Activated B cell treated with CpG ODN at 0.5 μM for 24 hours (primary cell): ENCODE measurements around the gene ZCCHC8. TPM values are rescaled to one million over a fixed set of nuclear protein-coding genes. Genes with fewer than 3 reads are reported as not detected.
"Not testable (repeated sequence)": the region's sequence is repeated elsewhere in the genome, so short reads cannot be mapped to it uniquely, and the experiment has no call there.

Source experiments
- ATAC-seq: fragments of 200-7000 bp; cut with Tn5 transposase; one replicate; pipeline ENCODE4 v1.10.0; 2021; ENCODE audit warnings: low read depth, mild to moderate bottlenecking, moderate library complexity
- CTCF ChIA-PET: fragments of 350-600 bp; sonication (Branson Sonifier 250); formaldehyde crosslinking; loops from one replicate; lab custom pipeline; 2021; ENCODE audit warnings: antibody characterized with exemption; lab: Charles Lee
- POLR2A ChIA-PET: fragments of 350-600 bp; sonication (Branson Sonifier 250); formaldehyde crosslinking; loops from one replicate; lab custom pipeline; 2021; ENCODE audit warnings: antibody characterized with exemption; lab: Charles Lee
- DNase-seq: peaks from one replicate; pipeline ENCODE4 v3.0.0; 2022
- H3K27ac Mint-ChIP-seq: one replicate; pipeline ENCODE4 v1.8.0; 2020; ENCODE audit warnings: mixed read lengths
- H3K27me3 Mint-ChIP-seq: one replicate; pipeline ENCODE4 v1.8.0; 2021; ENCODE audit warnings: mixed read lengths
- H3K36me3 Mint-ChIP-seq: one replicate; pipeline ENCODE4 v1.8.0; 2021; ENCODE audit warnings: low read depth, mixed read lengths
- H3K4me1 Mint-ChIP-seq: one replicate; pipeline ENCODE4 v1.8.0; 2021; ENCODE audit warnings: mixed read lengths
- H3K4me3 Mint-ChIP-seq: one replicate; pipeline ENCODE4 v1.8.0; 2020; ENCODE audit warnings: mild to moderate bottlenecking, mixed read lengths
- H3K9me3 Mint-ChIP-seq: one replicate; pipeline ENCODE4 v1.8.0; 2020; ENCODE audit warnings: mixed read lengths
- CTCF ChIP-seq: fragments of 200-600 bp; IDR thresholded peaks from one replicate; pipeline ENCODE4 v1.8.0; 2022; ENCODE audit warnings: antibody characterized with exemption, mild to moderate bottlenecking
- intact Hi-C: fragments of 100-400 bp; cut with micrococcal nuclease; formaldehyde crosslinking; loops from one replicate; pipeline ENCODE4 v1.15.1; 2024
- total RNA-seq: library from RNA; stranded (reverse); gene quantifications from 2 replicates; pipeline ENCODE4 v1.2.3, GENCODE V29; 2022

ZCCHC8 gene
- total RNA-seq, 1 donor from 2014 or later: 48.0 TPM

GRCh38 chr12:122486805-122487426 is 13.8 kb downstream of the ZCCHC8 start:
- peaks cover 4% of the 10 kb centered on the region for H3K4me1 Mint-ChIP-seq
- ATAC-seq (no peak), DNase-seq (no peak)
- intact Hi-C loops: no loop called here
- ChIA-PET CTCF (interaction anchor here (1.5 kb wide), 1 partner anchor 16 kb away, joined by 3 read pairs; no protein-coding TSS in a partner anchor), POLR2A (interaction anchor here (2.3 kb wide), 1 partner anchor 14 kb away, joined by 11 read pairs; the partner anchor contains the start of gene ZCCHC8)
- no peaks in the 10 kb centered on the region for H3K27me3 Mint-ChIP-seq
- H3K27ac Mint-ChIP-seq: no peak overlapping the region
- H3K4me3 Mint-ChIP-seq: no peak overlapping the region
- TF ChIP-seq CTCF: no peak
- peaks cover 79% of the 10 kb centered on the region for H3K36me3 Mint-ChIP-seq
- H3K9me3 Mint-ChIP-seq: no peaks in the 10 kb centered on the region

GRCh38 chr12:122486360-122486759 is 14.4 kb downstream of the ZCCHC8 start:
- ATAC-seq, H3K4me1 Mint-ChIP-seq, H3K27me3 Mint-ChIP-seq, H3K9me3 Mint-ChIP-seq, H3K27ac Mint-ChIP-seq, H3K4me3 Mint-ChIP-seq, DNase-seq, intact Hi-C loops: not testable (repeated sequence)
- H3K36me3 Mint-ChIP-seq: peaks cover 78% of the 10 kb centered on the region
- CTCF ChIA-PET: interaction anchor here (1.5 kb wide), 1 partner anchor 15 kb away, joined by 3 read pairs; no protein-coding TSS in a partner anchor
- POLR2A ChIA-PET: interaction anchor here (0.7 to 2.3 kb wide), 2 partner anchors 14 to 905 kb away, joined by 4 to 11 read pairs; partner anchors contain the start of gene ZCCHC8

GRCh38 chr12:122484385-122484784 is 16.3 kb downstream of the ZCCHC8 start:
- intact Hi-C loops, H3K4me3 Mint-ChIP-seq, ATAC-seq, H3K9me3 Mint-ChIP-seq, DNase-seq, H3K27ac Mint-ChIP-seq, H3K4me1 Mint-ChIP-seq, H3K27me3 Mint-ChIP-seq: not testable (repeated sequence)
- CTCF ChIA-PET: interaction anchor here (0.9 kb wide), 1 partner anchor 85 kb away, joined by 5 read pairs; no protein-coding TSS in a partner anchor
- H3K36me3 Mint-ChIP-seq: peaks cover 78% of the 10 kb centered on the region
- POLR2A ChIA-PET: interaction anchor here (2.2 kb wide), 1 partner anchor 16 kb away, joined by 6 read pairs; the partner anchor contains the start of gene ZCCHC8

GRCh38 chr12:122483969-122484368 is 16.8 kb downstream of the ZCCHC8 start:
- H3K9me3 Mint-ChIP-seq: no peaks in the 10 kb centered on the region
- TF ChIP-seq CTCF: no peak
- H3K27me3 Mint-ChIP-seq: no peaks in the 10 kb centered on the region
- no peak overlapping the region for H3K27ac Mint-ChIP-seq
- DNase-seq (no peak), ATAC-seq (no peak)
- ChIA-PET POLR2A (interaction anchor here (0.6 to 2.2 kb wide), 2 partner anchors 17 to 106 kb away, joined by 3 to 6 read pairs; partner anchors contain the start of gene ZCCHC8), CTCF (interaction anchor here (0.9 kb wide), 1 partner anchor 85 kb away, joined by 5 read pairs; no protein-coding TSS in a partner anchor)
- intact Hi-C loops: no loop called here
- H3K4me1 Mint-ChIP-seq: no peaks in the 10 kb centered on the region
- H3K4me3 Mint-ChIP-seq: no peak overlapping the region
- peaks cover 77% of the 10 kb centered on the region for H3K36me3 Mint-ChIP-seq

GRCh38 chr12:122481861-122482260 is 18.9 kb downstream of the ZCCHC8 start:
- Mint-ChIP-seq H3K4me1 (no peaks in the 10 kb centered on the region), H3K27ac (no peak overlapping the region), H3K4me3 (no peak overlapping the region), H3K36me3 (peaks cover 83% of the 10 kb centered on the region), H3K9me3 (no peaks in the 10 kb centered on the region), H3K27me3 (no peaks in the 10 kb centered on the region)
- no peak for ATAC-seq
- ChIA-PET POLR2A (no interaction called here), CTCF (interaction anchor here (1.5 to 1.6 kb wide), 2 partner anchors 10 to 82 kb away, joined by 3 to 7 read pairs; no protein-coding TSS in a partner anchor)
- TF ChIP-seq CTCF: no peak
- intact Hi-C loops: no loop called here
- no peak for DNase-seq

- Mint-ChIP-seq H3K4me1 (no peaks in the 10 kb centered on the region), H3K4me3 (no peak overlapping the region), H3K9me3 (no peaks in the 10 kb centered on the region), H3K27ac (no peak overlapping the region), H3K27me3 (no peaks in the 10 kb centered on the region), H3K36me3 (peaks cover 85% of the 10 kb centered on the region)
- ATAC-seq (no peak), DNase-seq (no peak)
- ChIA-PET CTCF (interaction anchor here (1.6 kb wide), 1 partner anchor 81 kb away, joined by 7 read pairs; no protein-coding TSS in a partner anchor), POLR2A (interaction anchor here (0.7 kb wide), 2 partner anchors 77 to 196 kb away, joined by 3 to 4 read pairs; no protein-coding TSS in a partner anchor)
- intact Hi-C loops: no loop called here
- TF ChIP-seq CTCF: no peak
These were observed 20.0 kb downstream of the ZCCHC8 start for GRCh38 chr12:122480753-122481152.
